K562 (cell line): Measurements from ENCODE around the gene TRMU. TPM values are rescaled to one million over a fixed set of nuclear protein-coding genes. Genes with fewer than 3 reads are reported as not detected.

Experiments
- C11orf30 ChIP-seq: fragments of 450-650 bp; IDR thresholded peaks from 2 replicates; pipeline ENCODE4 v1.6.1; 2016; ENCODE audit warnings: low read depth, mild to moderate bottlenecking
- POLR2G ChIP-seq: fragments of 200-400 bp; formaldehyde crosslinking; IDR thresholded peaks from 2 replicates; pipeline ENCODE4 v1.6.1; 2017; ENCODE audit warnings: low read depth, mild to moderate bottlenecking, antibody characterized with exemption, low read length, moderate library complexity
- SUPT5H ChIP-seq: fragments of 450-650 bp; IDR thresholded peaks from 2 replicates; pipeline ENCODE4 v1.6.1; 2016
- ZBTB7A ChIP-seq: IDR thresholded peaks from 2 replicates; pipeline ENCODE4 v1.6.1; 2011; ENCODE audit warnings: low read depth, mild to moderate bottlenecking, low read length, moderate library complexity, borderline replicate concordance; ENCODE audit not compliant: control insufficient read depth
- ZNF407 ChIP-seq: fragments of 450-650 bp; IDR thresholded peaks from 2 replicates; pipeline ENCODE4 v1.6.1; 2016; ENCODE audit warnings: low read depth
- polyA plus RNA-seq, 8 experiments: library from polyadenylated mRNA; depleted of rRNA in 4 of 8; stranded (reverse) in 5 of 8; unstranded in 3 of 8; fragments of >200 nt; fragmentation: Nextera tagmentation in 2 of 8; fragmentation: Illumina TruSeq in 1 of 8; extraction: Ambion mirVana in 2 of 8; extraction: Trizol in 1 of 8; gene quantifications; 2 replicates each; pipeline versions ENCODE4 v1.2.1 to v1.2.3, GENCODE V29; 2011 to 2014; ENCODE audit warnings: inconsistent platforms in 1 of 8, missing spikeins in 1 of 8
- total RNA-seq, 7 experiments: library from RNA; depleted of rRNA in 6 of 7; stranded (reverse); fragments of >200 nt in 6 of 7; fragmentation: Illumina TruSeq in 2 of 7; extraction: Trizol in 2 of 7; gene quantifications; 2 replicates each; pipeline versions ENCODE4 v1.2.1 to v1.2.3, GENCODE V29; 2011 to 2021; ENCODE audit warnings: low replicate concordance in 1 of 7
- TF ChIP-seq, protein P1 (sequence below): fragments of 450-650 bp; IDR thresholded peaks from 2 replicates; pipeline ENCODE4 v1.6.1; 2016; ENCODE audit warnings: low read depth, mild to moderate bottlenecking, moderate library complexity
- TF ChIP-seq, protein P2 (sequence below): fragments of 450-650 bp; IDR thresholded peaks from 2 replicates; pipeline ENCODE4 v1.6.1; 2016

The TRMU gene
- total and polyA plus RNA-seq, 9 of the 15 experiments (the other 6 are each of a cell fraction or from before 2014, with no cell fraction given): 2.3 to 49.9 (median 35.3) TPM

- no peak for TF ChIP-seq ZNF407
- TF ChIP-seq, protein P1, sequence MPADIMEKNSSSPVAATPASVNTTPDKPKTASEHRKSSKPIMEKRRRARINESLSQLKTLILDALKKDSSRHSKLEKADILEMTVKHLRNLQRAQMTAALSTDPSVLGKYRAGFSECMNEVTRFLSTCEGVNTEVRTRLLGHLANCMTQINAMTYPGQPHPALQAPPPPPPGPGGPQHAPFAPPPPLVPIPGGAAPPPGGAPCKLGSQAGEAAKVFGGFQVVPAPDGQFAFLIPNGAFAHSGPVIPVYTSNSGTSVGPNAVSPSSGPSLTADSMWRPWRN: no peak
- TF ChIP-seq, protein P2, sequence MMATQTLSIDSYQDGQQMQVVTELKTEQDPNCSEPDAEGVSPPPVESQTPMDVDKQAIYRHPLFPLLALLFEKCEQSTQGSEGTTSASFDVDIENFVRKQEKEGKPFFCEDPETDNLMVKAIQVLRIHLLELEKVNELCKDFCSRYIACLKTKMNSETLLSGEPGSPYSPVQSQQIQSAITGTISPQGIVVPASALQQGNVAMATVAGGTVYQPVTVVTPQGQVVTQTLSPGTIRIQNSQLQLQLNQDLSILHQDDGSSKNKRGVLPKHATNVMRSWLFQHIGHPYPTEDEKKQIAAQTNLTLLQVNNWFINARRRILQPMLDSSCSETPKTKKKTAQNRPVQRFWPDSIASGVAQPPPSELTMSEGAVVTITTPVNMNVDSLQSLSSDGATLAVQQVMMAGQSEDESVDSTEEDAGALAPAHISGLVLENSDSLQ: peak; percentile 52
- TF ChIP-seq POLR2G: peak; percentile 91
- peak; percentile 69; the same call in 1 of the 2 replicates for TF ChIP-seq ZBTB7A
- TF ChIP-seq SUPT5H: peak; percentile 60; the same call in 1 of the 2 replicates
- TF ChIP-seq C11orf30: peak; percentile 91
These were observed at the start of gene TRMU (continued) for GRCh38 chr22:46335201-46336118.
